SKM-1 (cell line): Measurements from ENCODE around the gene NEK10.
"Not testable (repeated sequence)": the region's sequence is repeated elsewhere in the genome, so short reads cannot be mapped to it uniquely, and the experiment has no call there.

ENCODE experiments used
- DNase-seq: peaks from one replicate; lab custom pipeline; 2025; ENCODE audit not compliant: unreplicated experiment; lab: John Stamatoyannopoulos, UW

NEK10 gene

GRCh38 chr3:27354588-27355203, 14.5 kb downstream of the NEK10 start:
- DNase-seq = no peak

- no peak for DNase-seq
These were observed 15.0 kb downstream of the NEK10 start for GRCh38 chr3:27354161-27354560.

- no peak for DNase-seq
These were observed 16.0 kb downstream of the NEK10 start for GRCh38 chr3:27353221-27353620.

- no peak for DNase-seq
These were observed 17.1 kb downstream of the NEK10 start for GRCh38 chr3:27352047-27352446.

GRCh38 chr3:27349832-27350231, 19.4 kb downstream of the NEK10 start:
- DNase-seq = no peak

GRCh38 chr3:27345959-27346865, 23.0 kb downstream of the NEK10 start:
- no peak for DNase-seq

- DNase-seq = no peak
These were observed 23.7 kb downstream of the NEK10 start for GRCh38 chr3:27345493-27345892.

- DNase-seq = no peak
These were observed 24.1 kb downstream of the NEK10 start for GRCh38 chr3:27345045-27345444.

GRCh38 chr3:27344192-27344591, 25.0 kb downstream of the NEK10 start:
- no peak for DNase-seq

GRCh38 chr3:27342267-27342666, 26.9 kb downstream of the NEK10 start:
- DNase-seq = no peak

GRCh38 chr3:27340534-27340933, 28.6 kb downstream of the NEK10 start:
- DNase-seq = no peak

GRCh38 chr3:27335571-27335970, 33.6 kb downstream of the NEK10 start:
- DNase-seq = no peak

- no peak for DNase-seq
These were observed 35.3 kb downstream of the NEK10 start for GRCh38 chr3:27333843-27334242.

GRCh38 chr3:27328982-27329762, 40.0 kb downstream of the NEK10 start:
- not testable (repeated sequence) for DNase-seq

- no peak for DNase-seq
These were observed 42.3 kb downstream of the NEK10 start for GRCh38 chr3:27326629-27327545.

- DNase-seq = no peak
These were observed 43.0 kb downstream of the NEK10 start for GRCh38 chr3:27326202-27326601.

- no peak for DNase-seq
These were observed 43.8 kb downstream of the NEK10 start for GRCh38 chr3:27325419-27325818.

GRCh38 chr3:27324686-27325085, 44.5 kb downstream of the NEK10 start:
- DNase-seq = no peak

- DNase-seq = no peak
These were observed 46.1 kb downstream of the NEK10 start for GRCh38 chr3:27323087-27323570.

GRCh38 chr3:27322634-27323033, 46.5 kb downstream of the NEK10 start:
- DNase-seq = no peak
